Measurements from ENCODE around the gene PLEKHG5.
A peak's percentile ranks its signal among the peaks of the same experiment; 100 is the strongest.

The PLEKHG5 gene

GRCh38 chr1:6475381-6476133 lies 15.9 kb downstream of the PLEKHG5 start:
- DNase-seq: peak; percentile 60

- DNase-seq: no peak
Measured at GRCh38 chr1:6474815-6475282, 16.6 kb downstream of the PLEKHG5 start.

GRCh38 chr1:6473974-6474814 lies 17.3 kb downstream of the PLEKHG5 start:
- no peak for DNase-seq

GRCh38 chr1:6473156-6473555 lies 18.3 kb downstream of the PLEKHG5 start:
- no peak for DNase-seq

- no peak for DNase-seq
Measured at GRCh38 chr1:6472391-6472790, 19.1 kb downstream of the PLEKHG5 start.

GRCh38 chr1:6471970-6472368 lies 19.5 kb downstream of the PLEKHG5 start:
- DNase-seq: no peak

- DNase-seq: no peak
Measured at GRCh38 chr1:6471086-6471969, 20.1 kb downstream of the PLEKHG5 start.

GRCh38 chr1:6470132-6471085 lies 21.1 kb downstream of the PLEKHG5 start:
- no peak for DNase-seq

GRCh38 chr1:6468729-6469461 lies 22.6 kb downstream of the PLEKHG5 start:
- no peak for DNase-seq

GRCh38 chr1:6467744-6468688 lies 23.5 kb downstream of the PLEKHG5 start:
- no peak for DNase-seq

- DNase-seq: no peak
Measured at GRCh38 chr1:6467224-6467623, 24.2 kb downstream of the PLEKHG5 start.

- DNase-seq: no peak
Measured at GRCh38 chr1:6466751-6467150, 24.7 kb downstream of the PLEKHG5 start.

- DNase-seq: no peak
Measured at GRCh38 chr1:6466023-6466422, 25.4 kb downstream of the PLEKHG5 start, which contains the start of gene TNFRSF25. TNFRSF25 (minus strand) TSS chr1:6466173; CDS start chr1:6466107, 66 bp downstream.

GRCh38 chr1:6465461-6466005 lies 25.9 kb downstream of the PLEKHG5 start:
- no peak for DNase-seq

GRCh38 chr1:6464915-6465314 lies 26.6 kb downstream of the PLEKHG5 start:
- DNase-seq: no peak

GRCh38 chr1:6464514-6464836 lies 27.0 kb downstream of the PLEKHG5 start:
- no peak for DNase-seq

- DNase-seq: no peak
Measured at GRCh38 chr1:6463120-6463412, 28.4 kb downstream of the PLEKHG5 start.

- no peak for DNase-seq
Measured at GRCh38 chr1:6462412-6463119, 28.9 kb downstream of the PLEKHG5 start.
